Lower lobe of right lung (tissue), 2 donors: Measurements from ENCODE around the gene COPA. TPM values are rescaled to one million over a fixed set of nuclear protein-coding genes. Genes with fewer than 3 reads are reported as not detected.

Experiments used
- ATAC-seq, 2 donors: fragments of 200-7000 bp; cut with Tn5 transposase; one replicate each; pipeline ENCODE4 v1.9.1; 2020 to 2022; ENCODE audit warnings: mild to moderate bottlenecking in 2 of 2, moderate library complexity in 2 of 2
- DNase-seq: peaks from one replicate; pipeline ENCODE4 v3.0.0-alpha.2; 2020
- H3K27ac ChIP-seq: fragments of 200-600 bp; one replicate; pipeline ENCODE4 v1.8.0; 2022
- H3K27me3 ChIP-seq: fragments of 200-600 bp; one replicate; pipeline ENCODE4 v1.8.0; 2022; ENCODE audit warnings: low read depth
- H3K36me3 ChIP-seq: fragments of 200-600 bp; one replicate; pipeline ENCODE4 v1.8.0; 2022; ENCODE audit warnings: mild to moderate bottlenecking
- H3K4me1 ChIP-seq: fragments of 200-600 bp; one replicate; pipeline ENCODE4 v1.8.0; 2022
- H3K4me3 ChIP-seq: fragments of 200-600 bp; one replicate; pipeline ENCODE4 v1.8.0; 2022; ENCODE audit warnings: mild to moderate bottlenecking
- H3K9me3 ChIP-seq: fragments of 200-600 bp; one replicate; pipeline ENCODE4 v1.8.0; 2022
- CTCF ChIP-seq: fragments of 200-600 bp; IDR thresholded peaks from one replicate; pipeline ENCODE4 v1.8.0; 2022; ENCODE audit warnings: antibody characterized with exemption, mild to moderate bottlenecking
- intact Hi-C: fragments of 100-400 bp; cut with DNase I; formaldehyde crosslinking; loops from one replicate; pipeline ENCODE4 v1.11.0; 2022
- total RNA-seq: library from RNA; stranded (reverse); fragmentation: NEBNext Ultra II Directional; extraction: Animal tissue kit (Norgen Biotek cat#: 25700); gene quantifications from one replicate; pipeline ENCODE4 v1.2.1, GENCODE V29; 2021
- donor health status: DM: no; HTN: yes; CAD: no; lungs with severe emphysema.

The COPA gene
- total RNA-seq, 1 donor from 2014 or later, result 136 TPM

GRCh38 chr1:160271025-160271424, 72.0 kb downstream of the COPA start:
- intact Hi-C loops, result no loop called here
- no peak for ATAC-seq

GRCh38 chr1:160267284-160267991, 75.6 kb downstream of the COPA start:
- DNase-seq (no peak), ATAC-seq (no peak)
- Histone ChIP-seq H3K27ac (no peak overlapping the region), H3K27me3 (no peaks in the 10 kb centered on the region), H3K36me3 (no peaks in the 10 kb centered on the region), H3K4me1 (no peaks in the 10 kb centered on the region), H3K9me3 (no peaks in the 10 kb centered on the region), H3K4me3 (no peak overlapping the region)
- no peak for TF ChIP-seq CTCF
- intact Hi-C loops, result no loop called here

More at GRCh38 chr1:160271025-160271424, 72.0 kb downstream of the COPA start:
- no peak for DNase-seq
- H3K9me3 ChIP-seq, result no peaks in the 10 kb centered on the region
- TF ChIP-seq CTCF, result no peak
- no peaks in the 10 kb centered on the region for H3K4me1 ChIP-seq
- peaks cover 5% of the 10 kb centered on the region for H3K36me3 ChIP-seq
- H3K4me3 ChIP-seq, result no peak overlapping the region
- no peak overlapping the region for H3K27ac ChIP-seq
- H3K27me3 ChIP-seq, result no peaks in the 10 kb centered on the region

- no peak for DNase-seq
- ATAC-seq, result no peak
- Histone ChIP-seq H3K4me1 (peaks cover 17% of the 10 kb centered on the region), H3K27me3 (no peaks in the 10 kb centered on the region), H3K4me3 (no peak overlapping the region), H3K36me3 (no peaks in the 10 kb centered on the region), H3K9me3 (no peaks in the 10 kb centered on the region), H3K27ac (no peak overlapping the region)
- no peak for TF ChIP-seq CTCF
- intact Hi-C loops, result no loop called here
These were observed 78.2 kb downstream of the COPA start for GRCh38 chr1:160264795-160265307.

- H3K27me3 ChIP-seq, result no peaks in the 10 kb centered on the region
These were observed 80.9 kb downstream of the COPA start, which contains the start of gene DCAF8 for GRCh38 chr1:160261893-160262794. Gene DCAF8 (minus strand): TSS chr1:160262549. CDS start chr1:160244008, 18,541 bp downstream.

More at GRCh38 chr1:160261893-160262794, 80.9 kb downstream of the COPA start, which contains the start of gene DCAF8:
- Histone ChIP-seq H3K36me3 (no peaks in the 10 kb centered on the region), H3K4me3 (peak within 1 kb of the TSS; percentile 91), H3K9me3 (no peaks in the 10 kb centered on the region), H3K4me1 (peaks cover 38% of the 10 kb centered on the region), H3K27ac (peak within 1 kb of the TSS; percentile 94)
- intact Hi-C loops, result no loop called here
- TF ChIP-seq CTCF, result no peak
- ATAC-seq (peak; percentile 98 to 100), DNase-seq (peak; percentile 99)
